Testis (tissue), 3 donors: ENCODE data around the gene SPRR3. TPM values are rescaled to one million over a fixed set of nuclear protein-coding genes. Genes with fewer than 3 reads are reported as not detected.

Experiments used
- DNase-seq: peaks from one replicate; pipeline ENCODE4 v3.0.0-alpha.2; 2019
- H3K27ac ChIP-seq, 2 donors: fragments of 200-600 bp; sonication (generic); one replicate each; pipeline ENCODE4 v1.5.1; 2019
- H3K27me3 ChIP-seq: fragments of 200-600 bp; sonication (generic); one replicate; pipeline ENCODE4 v1.5.1; 2019
- H3K36me3 ChIP-seq: fragments of 200-600 bp; sonication (generic); one replicate; pipeline ENCODE4 v1.5.1; 2017; ENCODE audit warnings: low read depth; ENCODE audit errors: missing control alignments
- H3K4me1 ChIP-seq: fragments of 200-600 bp; sonication (generic); one replicate; pipeline ENCODE4 v1.5.1; 2019
- H3K4me3 ChIP-seq, 2 donors: fragments of 200-600 bp; sonication (generic); one replicate each; pipeline ENCODE4 v1.5.1; 2017 to 2019
- H3K9me3 ChIP-seq: fragments of 200-600 bp; sonication (generic); one replicate; pipeline ENCODE4 v1.5.1; 2017
- POLR2A ChIP-seq: fragments of 450-650 bp; IDR thresholded peaks from one replicate; pipeline ENCODE4 v1.6.1; 2017; ENCODE audit warnings: antibody characterized with exemption, mild to moderate bottlenecking, moderate library complexity
- WGBS, 2 donors: methylation state at CpG; one replicate each; pipeline ENCODE4 v1.1.5; 2018; 5-methylcytosine and 5-hydroxymethylcytosine counted together
- intact Hi-C: fragments of 100-400 bp; cut with DNase I; formaldehyde crosslinking; loops from one replicate; pipeline ENCODE4 v1.15.1; 2023; ENCODE audit warnings: low total_unique reads
- polyA plus RNA-seq: library from polyadenylated mRNA; stranded (reverse); fragments of 350-450 nt; fragmentation: Illumina TruSeq; extraction: RNeasy Lipid Tissue Mini Kit (QIAGEN cat#74804); gene quantifications from one replicate; pipeline ENCODE4 v1.2.3, GENCODE V29; 2014; ENCODE audit warnings: low read depth, low replicate concordance; ENCODE audit not compliant: insufficient read depth
- small RNA-seq, 2 donors: library from RNA; depleted of rRNA; stranded (forward); fragments of <200 nt; gene quantifications; one replicate each; pipeline ENCODE3, GENCODE V24; 2016
- total RNA-seq, 2 donors: library from RNA; depleted of rRNA; stranded (reverse); fragments of >200 nt; gene quantifications; one replicate each; pipeline ENCODE4 v1.2.3, GENCODE V29; 2016
- TF ChIP-seq, protein P1 (sequence below), 3 experiments: fragments of 450-650 bp in 2 of 3; fragments of 200-600 bp in 1 of 3; sonication (generic) in 1 of 3; IDR thresholded peaks; one replicate each; pipeline ENCODE4 v1.5.1; 2016 to 2019; ENCODE audit warnings: antibody characterized with exemption in 3 of 3, mild to moderate bottlenecking in 2 of 3, moderate library complexity in 1 of 3

The SPRR3 gene
- total and polyA plus RNA-seq, 3 donors from 2014 or later, result not detected

- no peaks in the 10 kb centered on the region for H3K9me3 ChIP-seq
- TF ChIP-seq, protein P1, sequence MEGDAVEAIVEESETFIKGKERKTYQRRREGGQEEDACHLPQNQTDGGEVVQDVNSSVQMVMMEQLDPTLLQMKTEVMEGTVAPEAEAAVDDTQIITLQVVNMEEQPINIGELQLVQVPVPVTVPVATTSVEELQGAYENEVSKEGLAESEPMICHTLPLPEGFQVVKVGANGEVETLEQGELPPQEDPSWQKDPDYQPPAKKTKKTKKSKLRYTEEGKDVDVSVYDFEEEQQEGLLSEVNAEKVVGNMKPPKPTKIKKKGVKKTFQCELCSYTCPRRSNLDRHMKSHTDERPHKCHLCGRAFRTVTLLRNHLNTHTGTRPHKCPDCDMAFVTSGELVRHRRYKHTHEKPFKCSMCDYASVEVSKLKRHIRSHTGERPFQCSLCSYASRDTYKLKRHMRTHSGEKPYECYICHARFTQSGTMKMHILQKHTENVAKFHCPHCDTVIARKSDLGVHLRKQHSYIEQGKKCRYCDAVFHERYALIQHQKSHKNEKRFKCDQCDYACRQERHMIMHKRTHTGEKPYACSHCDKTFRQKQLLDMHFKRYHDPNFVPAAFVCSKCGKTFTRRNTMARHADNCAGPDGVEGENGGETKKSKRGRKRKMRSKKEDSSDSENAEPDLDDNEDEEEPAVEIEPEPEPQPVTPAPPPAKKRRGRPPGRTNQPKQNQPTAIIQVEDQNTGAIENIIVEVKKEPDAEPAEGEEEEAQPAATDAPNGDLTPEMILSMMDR (IDR thresholded peaks at IDR 0.05), result no peak
- TF ChIP-seq POLR2A, result no peak
- H3K4me3 ChIP-seq, result no peak overlapping the region
- no peaks in the 10 kb centered on the region for H3K27me3 ChIP-seq
- H3K36me3 ChIP-seq, result no peaks in the 10 kb centered on the region
- WGBS, 2 donors, result 48 to 53% methylated on average over 3 of the region's 3 CpGs
- no peak overlapping the region for H3K27ac ChIP-seq
- intact Hi-C loops, result no loop called here
- peak; percentile 28 for DNase-seq
- no peaks in the 10 kb centered on the region for H3K4me1 ChIP-seq
Measured at GRCh38 chr1:153032677-153033308, 31.2 kb downstream of the SPRR3 start.

DNA sequence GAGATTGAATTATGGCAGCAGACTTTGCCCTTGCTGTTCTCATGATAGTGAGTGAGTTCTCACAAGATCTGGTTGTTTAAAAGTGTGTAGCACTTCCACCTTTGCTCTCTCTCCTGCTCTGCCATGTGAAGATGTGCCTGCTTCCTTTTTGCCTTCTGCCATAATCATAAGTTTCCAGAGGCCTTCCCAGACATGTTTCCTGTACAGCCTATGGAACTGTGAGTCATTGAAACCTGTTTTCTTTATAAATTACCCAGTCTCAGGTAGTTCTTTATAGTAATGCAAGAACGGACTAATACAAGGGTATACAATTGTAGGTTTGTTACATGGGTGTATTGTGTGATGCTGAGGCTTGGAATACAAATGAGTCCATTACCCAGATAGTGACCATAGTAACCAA is 33.7 kb downstream of the SPRR3 start:
- WGBS, 2 donors, result 88 to 95% methylated on average over 1 of the region's 1 CpG

DNA sequence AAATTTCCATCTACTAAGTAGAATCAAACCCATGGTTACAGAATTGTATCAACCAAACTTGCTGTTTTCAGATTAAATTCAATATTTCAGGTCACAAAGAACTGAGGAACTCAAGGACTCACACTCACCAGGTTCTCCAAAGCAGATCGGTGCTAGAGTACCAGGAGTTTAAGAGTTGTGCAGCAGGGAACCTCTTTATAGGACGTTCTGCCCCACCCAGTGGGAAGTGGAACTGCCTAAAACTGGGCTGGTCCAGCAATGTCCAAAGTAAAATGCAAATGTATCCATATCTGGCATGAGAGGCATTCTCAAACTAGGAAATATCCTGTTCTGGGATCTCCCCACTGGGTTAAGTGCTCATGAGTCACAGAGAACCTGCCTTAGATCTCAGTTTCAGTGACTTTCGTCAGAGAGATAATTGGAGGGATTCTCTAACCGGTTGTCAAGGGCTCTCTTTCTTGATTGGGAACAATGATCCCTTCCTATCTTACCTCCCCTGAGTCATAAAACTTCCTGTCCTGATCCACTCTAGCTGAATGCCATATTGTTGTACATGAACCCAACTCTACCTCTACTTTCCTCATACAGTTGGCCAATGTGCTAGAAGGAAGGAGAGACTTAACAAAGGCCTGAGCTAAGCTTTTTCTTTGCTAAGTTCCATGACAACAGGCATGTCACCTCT is 39.5 kb downstream of the SPRR3 start, which contains the start of gene SPRR2D:
TSS of gene SPRR2D (minus strand) at position 171 of the 682 bp plus-strand sequence. CDS start 774 bp downstream, outside the sequence.
- Histone ChIP-seq H3K36me3 (no peaks in the 10 kb centered on the region), H3K27me3 (no peaks in the 10 kb centered on the region), H3K4me3 (no peak within 1 kb of the TSS), H3K9me3 (no peaks in the 10 kb centered on the region), H3K4me1 (no peaks in the 10 kb centered on the region), H3K27ac (no peak within 1 kb of the TSS)
- no peak for DNase-seq
- 74 to 77% methylated on average over 4 of the region's 4 CpGs for WGBS, 2 donors
- intact Hi-C loops, result no loop called here
- TF ChIP-seq, protein P1 (IDR thresholded peaks at IDR 0.05), result no peak
- no peak for TF ChIP-seq POLR2A

More for the DNA sequence above, 33.7 kb downstream of the SPRR3 start:
- no peaks in the 10 kb centered on the region for H3K4me1 ChIP-seq
- H3K36me3 ChIP-seq, result no peaks in the 10 kb centered on the region
- intact Hi-C loops, result no loop called here
- no peak for DNase-seq
- H3K27me3 ChIP-seq, result no peaks in the 10 kb centered on the region
- TF ChIP-seq, protein P1 (IDR thresholded peaks at IDR 0.05), result no peak
- TF ChIP-seq POLR2A, result no peak
- no peak overlapping the region for H3K4me3 ChIP-seq
- no peaks in the 10 kb centered on the region for H3K9me3 ChIP-seq
- no peak overlapping the region for H3K27ac ChIP-seq

- H3K27me3 ChIP-seq, result no peaks in the 10 kb centered on the region
- intact Hi-C loops, result no loop called here
- H3K36me3 ChIP-seq, result no peaks in the 10 kb centered on the region
- no peak for DNase-seq
- H3K9me3 ChIP-seq, result no peaks in the 10 kb centered on the region
- H3K27ac ChIP-seq, result no peak overlapping the region
- no peak overlapping the region for H3K4me3 ChIP-seq
- 63 to 95% methylated on average over 1 to 2 of the region's 2 CpGs for WGBS, 2 donors
- TF ChIP-seq POLR2A, result no peak
- TF ChIP-seq, protein P1 (IDR thresholded peaks at IDR 0.05), result no peak
- no peaks in the 10 kb centered on the region for H3K4me1 ChIP-seq
Measured at GRCh38 chr1:153049211-153049610, 47.7 kb downstream of the SPRR3 start.

Small RNAs within 50 kb of the gene (small RNA-seq; reads per million reads assigned to genes)
- gene AL356867.1 (0 to 0.28 reads per million in 2 donors), gene RF00322 (0 reads per million in 2 donors), gene SPRR1A (0 reads per million in 2 donors)

Other genes with a start within 250 kb of the SPRR3 start
- not detected for gene KPRP, start 243.7 kb upstream of the SPRR3 start, total RNA-seq
- gene KPRP, start 243.7 kb upstream of the SPRR3 start, polyA plus RNA-seq, result not detected
- gene LCE1F, start 226.6 kb upstream of the SPRR3 start, total RNA-seq, result not detected
- gene LCE1F, start 226.6 kb upstream of the SPRR3 start, polyA plus RNA-seq, result not detected
- gene LCE1E, start 215.5 kb upstream of the SPRR3 start, total RNA-seq, result not detected
- gene LCE1E, start 215.5 kb upstream of the SPRR3 start, polyA plus RNA-seq, result not detected
- gene LCE1D, start 205.0 kb upstream of the SPRR3 start, total RNA-seq, result not detected
- not detected for gene LCE1D, start 205.0 kb upstream of the SPRR3 start, polyA plus RNA-seq
- not detected for gene LCE1C, start 195.1 kb upstream of the SPRR3 start, total RNA-seq
- gene LCE1C, start 195.1 kb upstream of the SPRR3 start, polyA plus RNA-seq, result not detected
- gene LCE1B, start 189.8 kb upstream of the SPRR3 start, total RNA-seq, result not detected
- not detected for gene LCE1B, start 189.8 kb upstream of the SPRR3 start, polyA plus RNA-seq
- not detected for gene LCE1A, start 174.3 kb upstream of the SPRR3 start, total RNA-seq
- gene LCE1A, start 174.3 kb upstream of the SPRR3 start, polyA plus RNA-seq, result not detected
- not detected for gene LCE6A, start 158.9 kb upstream of the SPRR3 start, total RNA-seq
- gene LCE6A, start 158.9 kb upstream of the SPRR3 start, polyA plus RNA-seq, result not detected
- gene LCE7A, start 141.8 kb upstream of the SPRR3 start, total RNA-seq, result not detected
- gene LCE7A, start 141.8 kb upstream of the SPRR3 start, polyA plus RNA-seq, result not detected
- 100 to 1,000 TPM; 249 to 786 TPM for gene SMCP, start 123.4 kb upstream of the SPRR3 start, total RNA-seq
- gene SMCP, start 123.4 kb upstream of the SPRR3 start, polyA plus RNA-seq, result 724 TPM
- gene IVL, start 93.2 kb upstream of the SPRR3 start, total RNA-seq, result not detected
- gene IVL, start 93.2 kb upstream of the SPRR3 start, polyA plus RNA-seq, result not detected
- gene SPRR5, start 54.5 kb upstream of the SPRR3 start, total RNA-seq, result not detected
- not detected for gene SPRR5, start 54.5 kb upstream of the SPRR3 start, polyA plus RNA-seq
- 1 to 10 TPM in 1 of 2 donors, under 1 TPM in 1; 0.81 to 8.4 TPM for gene SPRR4, start 31.1 kb upstream of the SPRR3 start, total RNA-seq
- gene SPRR4, start 31.1 kb upstream of the SPRR3 start, polyA plus RNA-seq, result 9.5 TPM
- not detected for gene SPRR1A, start 17.7 kb upstream of the SPRR3 start, total RNA-seq
- not detected for gene SPRR1A, start 17.7 kb upstream of the SPRR3 start, polyA plus RNA-seq
- gene SPRR1B, start 29.5 kb downstream of the SPRR3 start, total RNA-seq, result not detected
- gene SPRR1B, start 29.5 kb downstream of the SPRR3 start, polyA plus RNA-seq, result not detected
- gene SPRR2D, start 39.4 kb downstream of the SPRR3 start, total RNA-seq, result under 1 TPM in 1 of 2 donors, not detected in 1; 0.56 TPM
- gene SPRR2D, start 39.4 kb downstream of the SPRR3 start, polyA plus RNA-seq, result 0.74 TPM
- gene SPRR2A, start 55.8 kb downstream of the SPRR3 start, total RNA-seq, result not detected
- gene SPRR2A, start 55.8 kb downstream of the SPRR3 start, polyA plus RNA-seq, result not detected
- under 1 TPM in 1 of 2 donors, not detected in 1; 0.62 TPM for gene SPRR2B, start 69.9 kb downstream of the SPRR3 start, total RNA-seq
- gene SPRR2B, start 69.9 kb downstream of the SPRR3 start, polyA plus RNA-seq, result 12.4 TPM
- gene SPRR2E, start 92.8 kb downstream of the SPRR3 start, total RNA-seq, result not detected
- gene SPRR2E, start 92.8 kb downstream of the SPRR3 start, polyA plus RNA-seq, result 1.4 TPM
- gene SPRR2F, start 111.8 kb downstream of the SPRR3 start, total RNA-seq, result 1 to 10 TPM in 1 of 2 donors, not detected in 1; 4.9 TPM
- 21.6 TPM for gene SPRR2F, start 111.8 kb downstream of the SPRR3 start, polyA plus RNA-seq
- not detected for gene SPRR2G, start 149.1 kb downstream of the SPRR3 start, total RNA-seq
- 1.9 TPM for gene SPRR2G, start 149.1 kb downstream of the SPRR3 start, polyA plus RNA-seq
- 100 to 1,000 TPM; 124 to 467 TPM for gene LELP1, start 201.7 kb downstream of the SPRR3 start, total RNA-seq
- 847 TPM for gene LELP1, start 201.7 kb downstream of the SPRR3 start, polyA plus RNA-seq
- gene PRR9, start 215.8 kb downstream of the SPRR3 start, total RNA-seq, result 1 to 10 TPM in 1 of 2 donors, under 1 TPM in 1; 0.31 to 2.8 TPM
- gene PRR9, start 215.8 kb downstream of the SPRR3 start, polyA plus RNA-seq, result 3.5 TPM